ENCODE results near the gene VPS50. TPM values are rescaled to one million over a fixed set of nuclear protein-coding genes. Genes with fewer than 3 reads are reported as not detected.

Gene VPS50
- total and polyA plus RNA-seq, 2 donors (not counting 3 experiments of a cell fraction or from before 2014, with no cell fraction given): 6.6 to 25.6 TPM

DNA sequence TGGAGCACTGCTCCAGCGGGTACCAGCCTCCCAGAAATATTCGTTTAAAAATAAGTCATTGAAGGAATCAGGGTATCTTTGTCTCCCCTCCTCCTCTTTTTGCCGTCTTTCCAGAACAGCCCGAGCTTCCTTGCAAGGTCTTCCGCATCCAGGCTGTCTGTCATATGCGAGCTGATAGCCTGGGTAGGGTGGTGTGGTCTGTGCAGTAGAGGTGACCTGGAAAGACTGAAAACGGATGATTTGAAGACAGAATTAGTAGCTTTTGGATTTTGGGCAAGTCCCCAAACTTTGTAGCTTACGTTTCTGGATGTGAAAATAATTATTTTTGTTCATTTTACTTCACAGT lies 480 bp downstream of the VPS50 start:
- TF ChIP-seq GATA2 (IDR thresholded peaks at IDR 0.05; ENCODE audit: insufficient read depth, insufficient read length, low read depth, low read length) (no peak), POLR2A (IDR thresholded peaks at IDR 0.05; ENCODE audit: low read depth, low read length) (no peak), EZH2 (IDR thresholded peaks at IDR 0.05; ENCODE audit: borderline replicate concordance, low read depth, low read length, severe bottlenecking) (no peak)
- TF ChIP-seq, protein P1, sequence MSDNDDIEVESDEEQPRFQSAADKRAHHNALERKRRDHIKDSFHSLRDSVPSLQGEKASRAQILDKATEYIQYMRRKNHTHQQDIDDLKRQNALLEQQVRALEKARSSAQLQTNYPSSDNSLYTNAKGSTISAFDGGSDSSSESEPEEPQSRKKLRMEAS (IDR thresholded peaks at IDR 0.05; ENCODE audit: insufficient read depth, insufficient read length): no peak
- no peaks in the 10 kb centered on the region for H3K9me3 ChIP-seq (replicated peaks; ENCODE audit: control insufficient read depth, insufficient read depth, low read length)
- H2AFZ ChIP-seq (ENCODE audit: low read depth, low read length): peak overlapping the region; percentile 95
- intact Hi-C loops (cut with micrococcal nuclease) (loop anchor here (2.0 kb wide), 2 partner anchors 46 to 704 kb away; partner anchors contain the start of genes PEX1 and RBM48), dilution Hi-C loops (cut with MboI; ENCODE audit: extremely low pct_ligation_motif_present, low sequenced_read_pairs) (no loop called here)
- peaks cover 14% of the 10 kb centered on the region for H3K4me1 ChIP-seq (ENCODE audit: control insufficient read depth, extremely low read depth, insufficient read depth, low read length)
- FAIRE-seq (no peak), DNase-seq (ENCODE audit: low read depth, low spot score) (no peak)
- H3K4me2 ChIP-seq (ENCODE audit: insufficient read depth, low read length): peak overlapping the region; percentile 100
- no peaks in the 10 kb centered on the region for H3K36me3 ChIP-seq (ENCODE audit: control insufficient read depth in 2 of 2, extremely low read depth in 1 of 2, insufficient read depth in 2 of 2, low read length in 2 of 2)
- ChIA-PET POLR2A (no interaction called here), CTCF (interaction anchor here (1.6 to 2.8 kb wide), 5 partner anchors 9 to 318 kb away, joined by 4 to 15 read pairs (median 9); no protein-coding TSS in a partner anchor)
- peaks cover 17% of the 10 kb centered on the region for H3K79me2 ChIP-seq (ENCODE audit: control insufficient read depth, insufficient read depth, low read length)
- peaks cover 0 to 5% of the 10 kb centered on the region in 2 experiments for H3K27me3 ChIP-seq (ENCODE audit: control insufficient read depth in 2 of 2, insufficient read depth in 2 of 2, low read length in 2 of 2)
- H3K27ac ChIP-seq (ENCODE audit: insufficient read depth, low read depth, low read length): peak overlapping the region; percentile 4
- H3K9ac ChIP-seq (replicated peaks; ENCODE audit: extremely low read depth, insufficient read depth, low read length): peak overlapping the region; percentile 77
- H3K4me3 ChIP-seq (replicated peaks in 1 of 3; ENCODE audit: insufficient read depth in 1 of 3, low read depth in 1 of 3, low read length in 3 of 3): peak overlapping the region; percentile 82 to 91 (median 90)
- no peaks in the 10 kb centered on the region for H4K20me1 ChIP-seq (replicated peaks; ENCODE audit: control insufficient read depth, extremely low read depth, insufficient read depth, low read length)
- BruUV-seq (replicated peaks): TSS peak; percentile 60
- H3K9me1 ChIP-seq (replicated peaks; ENCODE audit: control insufficient read depth, extremely low read depth, insufficient read depth, low read length): no peaks in the 10 kb centered on the region

GRCh38 chr7:93235541-93235940 lies 3.4 kb downstream of the VPS50 start:
- FAIRE-seq (no peak), DNase-seq (ENCODE audit: low read depth, low spot score) (no peak)
- peaks cover 0 to 2% of the 10 kb centered on the region in 2 experiments for H3K27me3 ChIP-seq (ENCODE audit: control insufficient read depth in 2 of 2, insufficient read depth in 2 of 2, low read length in 2 of 2)
- ChIA-PET POLR2A (no interaction called here), CTCF (no interaction called here)
- H3K9me1 ChIP-seq (replicated peaks; ENCODE audit: control insufficient read depth, extremely low read depth, insufficient read depth, low read length): no peaks in the 10 kb centered on the region
- H3K27ac ChIP-seq (ENCODE audit: insufficient read depth, low read depth, low read length): no peak overlapping the region
- dilution Hi-C loops (cut with MboI; ENCODE audit: extremely low pct_ligation_motif_present, low sequenced_read_pairs) (no loop called here), intact Hi-C loops (cut with micrococcal nuclease) (no loop called here)
- no peak overlapping the region for H3K4me2 ChIP-seq (ENCODE audit: insufficient read depth, low read length)
- H3K4me1 ChIP-seq (ENCODE audit: control insufficient read depth, extremely low read depth, insufficient read depth, low read length): peaks cover 14% of the 10 kb centered on the region
- H3K79me2 ChIP-seq (ENCODE audit: control insufficient read depth, insufficient read depth, low read length): peaks cover 17% of the 10 kb centered on the region
- no peak overlapping the region for H2AFZ ChIP-seq (ENCODE audit: low read depth, low read length)
- H3K36me3 ChIP-seq (ENCODE audit: control insufficient read depth in 2 of 2, extremely low read depth in 1 of 2, insufficient read depth in 2 of 2, low read length in 2 of 2): no peaks in the 10 kb centered on the region
- H3K9me3 ChIP-seq (replicated peaks; ENCODE audit: control insufficient read depth, insufficient read depth, low read length): no peaks in the 10 kb centered on the region
- BruUV-seq (replicated peaks): no TSS peak
- H3K9ac ChIP-seq (replicated peaks; ENCODE audit: extremely low read depth, insufficient read depth, low read length): no peak overlapping the region
- H4K20me1 ChIP-seq (replicated peaks; ENCODE audit: control insufficient read depth, extremely low read depth, insufficient read depth, low read length): no peaks in the 10 kb centered on the region
- H3K4me3 ChIP-seq (replicated peaks in 1 of 3; ENCODE audit: insufficient read depth in 1 of 3, low read depth in 1 of 3, low read length in 3 of 3): no peak overlapping the region
- TF ChIP-seq POLR2A (IDR thresholded peaks at IDR 0.05; ENCODE audit: low read depth, low read length): no peak
- TF ChIP-seq GATA2 (IDR thresholded peaks at IDR 0.05; ENCODE audit: insufficient read depth, insufficient read length, low read depth, low read length): no peak
- no peak for TF ChIP-seq MYC (IDR thresholded peaks at IDR 0.05; ENCODE audit: low read depth, low read length)
- no peak for TF ChIP-seq JUN (IDR thresholded peaks at IDR 0.05; ENCODE audit: borderline replicate concordance, insufficient read depth, insufficient read length, low read depth)
- TF ChIP-seq, protein P1 (IDR thresholded peaks at IDR 0.05; ENCODE audit: insufficient read depth, insufficient read length): no peak
- no peak for TF ChIP-seq CTCF (IDR thresholded peaks at IDR 0.05; ENCODE audit: extremely low read depth in 1 of 2, insufficient read depth in 1 of 2, low read depth in 1 of 2, low read length in 2 of 2)
- TF ChIP-seq POLR2AphosphoS5 (IDR thresholded peaks at IDR 0.05; ENCODE audit: insufficient read depth, low read depth, low read length): no peak
- no peak for TF ChIP-seq FOS (IDR thresholded peaks at IDR 0.05; ENCODE audit: borderline replicate concordance, insufficient read depth, low read length)
- TF ChIP-seq EZH2 (IDR thresholded peaks at IDR 0.05; ENCODE audit: borderline replicate concordance, low read depth, low read length, severe bottlenecking): no peak
